NCI-H510A (cell line): ENCODE data around the gene SMIM34.
"Not testable (repeated sequence)": the region's sequence is repeated elsewhere in the genome, so short reads cannot be mapped to it uniquely, and the experiment has no call there.

Source experiments
- DNase-seq: peaks from one replicate; lab custom pipeline; 2025; lab: John Stamatoyannopoulos, UW

The SMIM34 gene, protein sequence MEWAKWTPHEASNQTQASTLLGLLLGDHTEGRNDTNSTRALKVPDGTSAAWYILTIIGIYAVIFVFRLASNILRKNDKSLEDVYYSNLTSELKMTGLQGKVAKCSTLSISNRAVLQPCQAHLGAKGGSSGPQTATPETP

GRCh38 chr21:34423805-34424204, at the start of gene SMIM34:
Gene SMIM34 (minus strand): TSS chr21:34423951. CDS start chr21:34423839, 112 bp downstream.
- DNase-seq = not testable (repeated sequence)

- DNase-seq = not testable (repeated sequence)
Observed at GRCh38 chr21:34467333-34467732, 43.6 kb upstream of the SMIM34 start.

- DNase-seq = not testable (repeated sequence)
Observed at GRCh38 chr21:34459426-34459825, 35.7 kb upstream of the SMIM34 start.

DNA sequence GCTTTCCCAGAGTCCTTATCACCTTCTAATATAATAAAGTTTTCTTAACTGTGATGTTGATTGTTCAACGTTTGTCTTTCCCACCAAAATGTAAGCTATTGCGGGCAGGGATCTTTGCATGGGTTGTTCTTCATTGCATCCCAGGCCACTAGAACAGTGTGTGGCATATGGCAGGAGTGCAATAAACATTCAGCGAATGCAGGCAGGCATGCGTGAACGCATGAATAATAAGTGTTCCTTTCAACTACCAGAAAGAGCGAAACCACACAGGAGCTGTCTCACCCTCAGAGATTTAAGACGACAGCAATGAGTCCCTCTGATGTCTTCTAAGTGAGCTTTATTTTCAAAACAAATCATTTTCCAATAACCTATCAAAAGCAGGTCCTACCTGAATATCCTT, 34.5 kb upstream of the SMIM34 start:
- DNase-seq = not testable (repeated sequence)

DNA sequence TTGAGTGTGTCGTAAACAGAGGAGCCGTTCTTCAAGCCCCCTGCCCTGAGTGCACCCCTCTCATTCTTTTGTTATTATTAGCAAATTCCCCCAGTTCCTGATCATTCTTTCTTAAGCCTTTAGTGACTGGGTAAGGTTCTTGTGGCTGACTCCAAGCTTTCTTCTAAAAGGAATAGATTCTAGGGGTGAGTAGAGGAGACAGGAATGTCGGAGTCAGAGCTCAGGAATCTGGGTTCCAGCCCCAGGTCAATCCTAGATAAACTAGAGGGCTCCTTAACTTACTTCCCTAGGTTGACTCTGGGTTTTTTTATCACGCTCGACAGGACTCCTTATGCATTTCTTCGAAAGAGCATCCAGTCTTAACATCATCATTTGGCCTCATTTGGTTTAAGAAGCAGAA, 32.4 kb upstream of the SMIM34 start:
- not testable (repeated sequence) for DNase-seq

DNA sequence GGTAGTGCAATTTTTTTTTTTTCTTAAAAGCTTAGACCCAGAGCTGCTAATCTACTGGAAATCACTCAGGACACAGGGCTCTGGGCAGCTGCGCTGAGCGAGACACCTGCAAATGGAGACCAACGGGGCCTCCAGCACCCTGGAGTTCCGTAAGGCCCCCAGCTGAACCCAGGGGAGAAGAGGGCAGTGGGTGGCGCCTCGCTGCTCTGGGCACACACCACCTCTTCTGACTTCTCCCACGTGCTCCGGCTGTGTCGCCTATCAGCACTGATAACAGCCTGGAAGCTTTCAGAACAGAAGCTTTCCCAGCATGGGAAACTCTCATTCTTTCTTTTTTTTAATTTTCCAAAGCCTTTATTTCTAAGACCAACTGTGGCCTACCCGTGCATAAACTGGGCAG, 31.9 kb upstream of the SMIM34 start:
- DNase-seq = not testable (repeated sequence)

DNA sequence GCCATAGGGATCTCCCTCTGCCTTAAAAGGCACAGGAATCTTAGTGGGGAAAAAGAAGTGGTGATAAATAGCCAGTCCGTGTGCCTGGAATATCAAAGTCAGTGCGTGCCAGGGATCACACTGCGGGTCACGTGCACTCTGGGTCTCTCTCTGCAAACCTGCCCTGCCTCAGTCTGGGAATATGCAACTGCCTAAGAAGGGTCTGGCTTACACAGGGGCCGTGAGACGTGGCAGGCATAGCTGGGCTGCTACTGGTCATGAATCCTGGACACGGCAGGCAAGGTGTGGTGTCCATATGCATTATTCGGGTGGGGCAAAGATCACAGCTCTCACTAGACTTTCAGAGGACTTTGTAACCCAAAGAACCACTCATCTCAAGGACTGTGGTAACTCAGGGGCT, 23.3 kb upstream of the SMIM34 start:
- DNase-seq = not testable (repeated sequence)

DNA sequence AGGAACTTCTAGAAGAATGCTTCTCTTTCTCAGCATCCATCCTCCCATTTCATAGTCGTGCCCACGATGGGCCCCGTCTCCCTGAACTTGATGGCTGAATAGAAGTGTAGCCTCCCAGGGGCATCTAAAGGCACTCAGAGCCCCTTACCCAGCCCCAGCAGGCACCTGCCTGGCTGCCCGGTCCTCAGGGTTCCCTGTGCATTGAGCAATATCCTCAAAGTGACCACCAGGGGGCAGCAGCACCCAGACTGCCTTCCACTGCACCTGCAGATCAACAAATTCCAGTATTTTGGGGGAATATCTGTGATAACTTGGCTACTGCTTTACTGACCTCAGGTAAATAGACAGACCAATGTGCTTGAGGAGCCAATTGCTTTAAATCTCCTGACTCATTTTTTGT, 19.7 kb upstream of the SMIM34 start:
- DNase-seq = not testable (repeated sequence)

GRCh38 chr21:34429710-34430109, 6.0 kb upstream of the SMIM34 start:
- DNase-seq = not testable (repeated sequence)

DNA sequence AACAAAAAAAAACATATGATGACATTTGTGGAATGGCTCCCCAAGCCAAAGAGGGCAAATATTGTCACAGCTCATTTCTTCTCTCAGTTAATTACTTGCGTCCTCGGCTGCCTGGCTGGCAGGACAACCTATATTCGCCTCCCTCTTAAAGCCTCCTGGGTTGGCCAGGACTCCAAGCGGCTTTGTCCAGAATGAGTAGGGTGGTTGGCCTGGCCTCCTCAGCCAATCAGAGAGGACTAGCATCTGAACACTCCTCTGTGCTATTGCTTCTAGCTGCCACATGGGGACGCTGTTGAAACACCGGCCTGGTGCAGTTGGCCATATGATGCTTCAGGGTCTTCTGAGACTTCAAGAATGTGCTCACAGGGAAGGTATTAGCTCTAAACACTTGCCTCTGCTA, 4.7 kb upstream of the SMIM34 start:
- not testable (repeated sequence) for DNase-seq

DNA sequence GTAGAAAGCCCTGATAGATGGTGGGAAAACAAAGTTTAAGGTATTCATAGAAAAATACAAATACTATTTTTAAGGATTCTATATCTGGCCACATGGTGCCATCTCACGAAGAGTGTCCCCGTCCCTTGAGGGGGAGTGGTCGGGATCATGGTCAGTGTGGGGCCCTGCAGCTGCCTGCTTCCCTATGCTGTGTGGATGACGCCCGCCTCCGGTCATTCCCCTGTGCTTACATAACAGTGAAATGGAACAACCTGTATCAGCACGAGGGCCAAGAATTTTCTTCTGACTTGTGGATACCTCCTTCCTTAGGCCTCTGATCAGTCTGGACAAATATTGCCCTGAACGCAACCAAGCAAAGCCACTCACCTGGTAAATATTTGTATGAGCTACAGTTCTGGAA, 3.6 kb upstream of the SMIM34 start:
- DNase-seq = not testable (repeated sequence)

DNA sequence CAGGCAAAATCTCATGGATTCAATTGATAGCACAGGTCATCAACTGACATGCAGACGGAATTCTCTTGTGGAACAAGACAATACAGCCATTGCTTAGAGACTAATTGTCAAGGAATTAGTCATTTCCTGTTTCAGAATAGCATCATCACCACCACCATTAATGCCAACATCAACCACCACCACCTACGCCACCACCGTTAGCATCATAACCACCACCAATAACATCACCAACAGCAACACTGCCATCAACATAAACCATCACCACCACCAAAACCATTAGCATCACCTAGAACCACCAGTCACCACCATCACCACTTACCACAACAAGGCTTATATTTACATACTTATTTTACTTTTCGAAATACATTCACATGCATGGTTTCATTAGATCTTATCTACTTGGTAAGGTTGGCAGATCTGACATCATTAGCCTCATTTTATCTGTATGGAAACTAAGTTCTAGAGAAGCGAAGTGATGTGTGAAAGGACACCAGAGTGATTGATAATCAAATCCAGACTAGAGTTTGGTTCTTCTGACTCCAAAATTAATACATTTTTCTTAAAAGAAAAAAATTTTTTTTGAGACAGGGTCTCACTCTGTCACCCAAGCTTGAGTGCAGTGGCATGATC, 6.2 kb downstream of the SMIM34 start:
- not testable (repeated sequence) for DNase-seq

GRCh38 chr21:34407294-34407693, 16.5 kb downstream of the SMIM34 start:
- DNase-seq = not testable (repeated sequence)

GRCh38 chr21:34406676-34407075, 17.1 kb downstream of the SMIM34 start:
- DNase-seq = not testable (repeated sequence)

GRCh38 chr21:34406102-34406501, 17.6 kb downstream of the SMIM34 start:
- DNase-seq = not testable (repeated sequence)

DNA sequence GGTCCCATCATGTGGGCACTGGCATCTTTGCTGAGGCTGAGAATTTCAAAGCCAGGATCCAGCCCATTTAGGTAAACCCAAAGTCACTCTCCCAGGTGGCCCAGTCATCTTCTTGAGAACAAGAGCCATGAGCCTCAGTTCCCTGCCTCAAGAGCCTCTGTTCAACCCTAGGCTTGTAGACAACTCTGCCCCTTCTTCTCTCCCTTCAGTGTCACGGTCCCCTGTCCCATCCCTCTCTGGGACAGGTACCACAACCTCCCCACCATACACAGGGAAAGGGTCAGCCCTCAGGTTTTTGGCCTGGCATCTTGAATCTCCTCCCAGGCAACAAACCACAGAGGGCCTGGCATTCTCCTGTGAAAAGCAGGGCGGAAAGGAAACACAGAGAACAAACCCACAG, 18.1 kb downstream of the SMIM34 start:
- DNase-seq = not testable (repeated sequence)

- not testable (repeated sequence) for DNase-seq
Observed at GRCh38 chr21:34404742-34405141, 19.0 kb downstream of the SMIM34 start.

DNA sequence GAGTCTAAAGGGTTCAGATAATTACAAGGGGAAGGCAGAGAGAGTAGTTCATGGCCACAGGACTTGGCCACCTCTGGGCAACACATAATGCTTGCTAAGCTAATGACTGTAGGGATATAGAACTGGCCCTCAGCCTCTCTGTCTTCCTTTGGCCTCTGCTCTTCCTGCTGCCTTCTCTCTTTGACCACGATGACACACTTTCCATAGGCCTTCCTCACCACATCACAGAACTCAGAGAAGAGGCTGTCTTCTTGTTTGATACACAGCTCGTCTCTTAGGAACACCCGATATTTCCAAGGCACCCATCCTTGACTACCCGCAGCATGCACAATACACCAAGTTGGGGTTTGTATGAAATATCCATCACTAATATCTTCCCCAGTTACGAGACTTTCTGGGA, 23.2 kb downstream of the SMIM34 start:
- DNase-seq = not testable (repeated sequence)

GRCh38 chr21:34383724-34384415, 39.9 kb downstream of the SMIM34 start:
- DNase-seq = not testable (repeated sequence)

DNA sequence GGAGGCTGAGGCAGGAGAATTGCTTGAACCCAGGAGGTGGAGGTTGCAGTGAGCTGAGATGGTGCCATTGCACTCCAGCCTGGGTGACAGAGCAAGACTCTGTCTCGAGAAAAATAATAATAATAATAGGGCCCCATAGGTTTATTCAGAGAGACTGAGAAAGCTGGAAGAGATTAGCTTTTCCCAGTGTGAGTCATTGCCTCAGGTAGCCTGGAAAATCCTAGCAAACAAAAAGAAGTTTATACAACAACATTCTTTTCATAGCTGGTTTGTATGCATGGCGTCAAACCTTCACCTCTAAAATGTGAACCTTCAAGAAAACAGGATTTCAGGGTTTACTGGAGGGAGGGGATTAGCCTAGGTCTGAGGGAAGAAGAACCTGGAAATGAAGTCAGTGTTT, 40.6 kb downstream of the SMIM34 start:
- DNase-seq = not testable (repeated sequence)

DNA sequence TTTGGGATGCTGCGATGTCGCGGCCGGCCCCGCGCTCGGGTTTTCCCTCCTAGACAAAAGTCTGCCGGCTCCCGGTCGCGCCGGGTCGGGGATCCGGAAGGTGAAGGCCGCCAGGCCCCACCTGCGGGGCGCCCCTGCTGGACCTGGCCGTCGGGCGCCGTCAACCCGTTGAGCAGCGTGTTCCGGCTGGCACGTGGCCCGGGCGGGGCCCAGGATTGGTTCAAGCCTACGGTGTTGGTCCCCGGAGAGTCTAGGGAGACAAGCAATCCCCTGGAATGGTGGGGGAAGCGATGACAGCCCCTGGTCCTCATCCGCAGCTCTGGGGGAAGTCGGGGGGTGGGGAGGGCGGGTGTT, 48.2 kb downstream of the SMIM34 start:
- DNase-seq = not testable (repeated sequence)

DNA sequence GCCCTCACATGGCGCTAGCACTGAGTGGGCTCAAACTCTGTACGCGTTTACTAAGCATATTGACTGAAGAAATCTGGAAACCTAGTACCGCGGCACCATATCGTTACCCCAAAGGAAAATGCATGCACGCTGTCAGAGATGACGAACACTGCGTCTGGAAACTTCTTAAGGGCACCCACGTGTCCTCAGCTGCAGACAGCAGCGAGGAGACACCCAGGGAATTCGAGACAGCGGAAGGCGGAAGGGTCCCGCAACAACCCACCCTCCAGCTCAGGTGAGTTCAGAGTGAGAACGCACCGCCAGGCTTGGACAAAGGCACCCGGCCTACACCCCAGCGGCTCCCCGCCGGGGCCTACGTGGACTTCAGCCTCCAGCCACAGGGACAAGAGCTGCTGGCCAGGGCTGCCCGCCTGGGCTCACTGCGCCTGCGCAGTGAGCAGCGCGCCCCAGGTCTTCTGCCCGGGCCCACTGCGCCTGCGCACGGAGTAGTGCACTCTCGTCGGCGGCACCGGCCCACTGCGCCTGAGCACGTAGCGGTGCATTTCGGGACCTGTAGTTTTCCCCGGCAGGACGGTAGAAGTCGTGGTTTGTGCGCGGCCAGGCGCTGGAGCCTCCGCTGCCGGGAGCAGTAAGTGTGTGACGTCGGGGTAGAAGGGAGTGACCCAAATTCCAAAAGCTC, 48.7 kb downstream of the SMIM34 start, which contains the start of gene SMIM11:
Gene SMIM11, plus strand, starts transcription at position 568 of the 679 bp plus-strand sequence. CDS start 3,998 bp downstream, outside the sequence.
- DNase-seq = not testable (repeated sequence)
